ENCODE results near the gene ADPRS. TPM values are rescaled to one million over a fixed set of nuclear protein-coding genes. Genes with fewer than 3 reads are reported as not detected.
A peak's percentile ranks its signal among the peaks of the same experiment; 100 is the strongest.

The ADPRS gene
- total and polyA plus RNA-seq, 9 of the 15 experiments (the other 6 are each of a cell fraction or from before 2014, with no cell fraction given): 5.9 to 40.0 (median 27.4) TPM

- POLR2A ChIA-PET: interaction anchor here (0.7 to 1.6 kb wide), 12 partner anchors 10 to 302 kb away, joined by 3 to 8 read pairs (median 3); partner anchors contain the start of gene TRAPPC3
- BruUV-seq (replicated peaks): no TSS peak
- ATAC-seq (peak; percentile 97), DNase-seq (ENCODE audit: extremely low read depth in 1 of 4, low spot score in 3 of 4) (peak; percentile 85 to 90 (median 86)), FAIRE-seq (peak; percentile 94)
- H4K20me1 ChIP-seq (replicated peaks; ENCODE audit: control insufficient read depth, insufficient read depth, low read length): no peaks in the 10 kb centered on the region
- H2AFZ ChIP-seq (ENCODE audit: low read depth, low read length): peak overlapping the region; percentile 69
- H3K79me2 ChIP-seq (ENCODE audit: control insufficient read depth, insufficient read depth, low read length): no peaks in the 10 kb centered on the region
- H3K4me3 ChIP-seq: no peak overlapping the region
- CTCF ChIA-PET (ENCODE audit: low intra/inter-chr PET ratio): interaction anchor here (0.6 to 5.8 kb wide), 8 partner anchors 15 to 835 kb away, joined by 3 to 116 read pairs (median 4); partner anchors contain the start of gene TRAPPC3
- peaks cover 5 to 6% of the 10 kb centered on the region in 2 experiments; a peak in 3 of 5 replicates for H3K4me1 ChIP-seq (replicated peaks in 1 of 2; ENCODE audit: control insufficient read depth in 2 of 2, insufficient read depth in 2 of 2, low read length in 2 of 2)
- H3K27me3 ChIP-seq (ENCODE audit: control insufficient read depth in 2 of 2, insufficient read depth in 2 of 2, low read length in 2 of 2): no peaks in the 10 kb centered on the region
- 43% methylated on average over 7 of the region's 7 CpGs for WGBS (ENCODE audit: insufficient coverage, low coverage, missing lambda C conversion rate)
- intact Hi-C loops (cut with micrococcal nuclease) (loop anchor here (1.0 kb wide), 1 partner anchor 34 kb away; no protein-coding TSS in a partner anchor), in situ Hi-C loops (cut with MboI) (no loop called here)
- H3K36me3 ChIP-seq (ENCODE audit: control insufficient read depth, insufficient read depth, low read length): peaks cover 34% of the 10 kb centered on the region
- H3K9me1 ChIP-seq (ENCODE audit: control insufficient read depth, insufficient read depth, low read length): no peaks in the 10 kb centered on the region
- H3K9ac ChIP-seq (ENCODE audit: insufficient read depth in 1 of 2, low read depth in 2 of 2, low read length in 2 of 2): peak overlapping the region in 1 of 2 experiments; percentile 5; a peak in 1 of 4 replicates
- no peak overlapping the region; the same call in 1 of the 2 replicates for H3K4me2 ChIP-seq (ENCODE audit: insufficient read depth, low read length)
- no peaks in the 10 kb centered on the region for H3K9me3 ChIP-seq (replicated peaks; ENCODE audit: control insufficient read depth, insufficient read depth, low read depth, low read length)
- H3K27ac ChIP-seq (ENCODE audit: extremely low read depth, low read depth, low read length): peak overlapping the region; percentile 38
- TF ChIP-seq PHF21A (IDR thresholded peaks at IDR 0.05; ENCODE audit: borderline replicate concordance, low read depth): no peak
- TF ChIP-seq ELF2 (CRISPR knock-in tag; IDR thresholded peaks at IDR 0.05): 0 out of 2 replicates have a peak, but pooled peaks have one; percentile 43
- peak; percentile 98 for TF ChIP-seq LCOR (CRISPR knock-in tag; IDR thresholded peaks at IDR 0.05)
- no peak for TF ChIP-seq CBX1 (IDR thresholded peaks at IDR 0.05; ENCODE audit: low read depth)
- no peak for TF ChIP-seq ZNF696 (CRISPR knock-in tag; conservative IDR thresholded peaks at IDR 0.05)
- TF ChIP-seq SMC3 (conservative IDR thresholded peaks at IDR 0.05; ENCODE audit: insufficient read depth, low read depth, low read length): peak; percentile 94
- TF ChIP-seq GABPB2 (CRISPR knock-in tag; conservative IDR thresholded peaks at IDR 0.05): no peak
- no peak for TF ChIP-seq ZNF778 (CRISPR knock-in tag; IDR thresholded peaks at IDR 0.05)
- peak; percentile 61 for TF ChIP-seq FOSL1 (tag; conservative IDR thresholded peaks at IDR 0.05)
- TF ChIP-seq JUND (IDR thresholded peaks at IDR 0.05; ENCODE audit: borderline replicate concordance, low read depth, low read length): no peak; the same call in 1 of the 2 replicates
- 0 out of 3 replicates have a peak, but pooled peaks have one; percentile 37 for TF ChIP-seq JUND (tag; IDR thresholded peaks at IDR 0.05; ENCODE audit: borderline replicate concordance, low read depth, low read length)
- TF ChIP-seq GABPB1 (CRISPR knock-in tag; IDR thresholded peaks at IDR 0.05): peak; percentile 58; the same call in 1 of the 2 replicates
- 0 out of 2 replicates have a peak, but pooled peaks have one; percentile 24 for TF ChIP-seq HMBOX1 (IDR thresholded peaks at IDR 0.05)
- no peak for TF ChIP-seq SNRNP70 (optimal IDR thresholded peaks at IDR 0.05; ENCODE audit: low read depth, low read length)
- TF ChIP-seq PREB (CRISPR knock-in tag; IDR thresholded peaks at IDR 0.05): 0 out of 2 replicates have a peak, but pooled peaks have one; percentile 81
- TF ChIP-seq XRCC5 (IDR thresholded peaks at IDR 0.05; ENCODE audit: low read depth, low read length): peak; percentile 46; the same call in 1 of the 2 replicates
- TF ChIP-seq SMARCA4 (IDR thresholded peaks at IDR 0.05): 0 out of 2 replicates have a peak, but pooled peaks have one; percentile 45
- peak; percentile 31 for TF ChIP-seq NFYB (IDR thresholded peaks at IDR 0.05; ENCODE audit: extremely low read depth, insufficient read length)
- TF ChIP-seq PHF20 (IDR thresholded peaks at IDR 0.05; ENCODE audit: partially characterized antibody): peak; percentile 18
- peak; percentile 45; the same call in 1 of the 2 replicates for TF ChIP-seq JUN (IDR thresholded peaks at IDR 0.05; ENCODE audit: borderline replicate concordance, low read depth, low read length)
- TF ChIP-seq JUN (CRISPR knock-in tag; IDR thresholded peaks at IDR 0.05; ENCODE audit: borderline replicate concordance): no peak
Observed at GRCh38 chr1:36134505-36135329, 46.0 kb downstream of the ADPRS start.
